AG04449 (cell line): ENCODE measurements around the gene MYO5C.
A peak's percentile ranks its signal among the peaks of the same experiment; 100 is the strongest.

Source experiments
- CTCF ChIA-PET: fragments of 350-600 bp; formaldehyde crosslinking; extraction: SDS; loops from one replicate; lab custom pipeline; 2021; ENCODE audit warnings: antibody characterized with exemption; lab: Yijun Ruan, JAX
- POLR2A ChIA-PET: fragments of 400-600, 350-600 bp; formaldehyde crosslinking; extraction: SDS; loops from one replicate; lab custom pipeline; 2020; ENCODE audit warnings: antibody characterized with exemption, inconsistent platforms; lab: Yijun Ruan, JAX
- DNase-seq: peaks from one replicate; pipeline ENCODE4 v3.0.0-alpha.2; 2010; ENCODE audit warnings: low read depth, low spot score
- H3K4me3 ChIP-seq: 2 replicates; pipeline ENCODE4 v1.5.1; 2011; ENCODE audit warnings: low read depth, mild to moderate bottlenecking, control low read depth, low read length
- CTCF ChIP-seq: IDR thresholded peaks from one replicate; pipeline ENCODE4 v1.5.1; 2011; ENCODE audit warnings: mild to moderate bottlenecking, moderate library complexity, low read length, control low read depth, inconsistent platforms; ENCODE audit not compliant: insufficient read depth; ENCODE audit errors: missing control alignments

MYO5C gene

GRCh38 chr15:52277575-52277974 is 18.0 kb downstream of the MYO5C start:
- H3K4me3 ChIP-seq, result no peak overlapping the region
- CTCF ChIA-PET, result interaction anchor here (1.2 to 2.2 kb wide), 2 partner anchors 13 to 21 kb away, joined by 3 to 10 read pairs; no protein-coding TSS in a partner anchor
- TF ChIP-seq CTCF, result no peak
- DNase-seq, result no peak
- POLR2A ChIA-PET, result no interaction called here

- POLR2A ChIA-PET, result no interaction called here
Measured at GRCh38 chr15:52276256-52276770, 19.3 kb downstream of the MYO5C start.

GRCh38 chr15:52263563-52264282 is 31.9 kb downstream of the MYO5C start:
- H3K4me3 ChIP-seq, result no peak overlapping the region
- CTCF ChIA-PET, result no interaction called here
- TF ChIP-seq CTCF, result no peak
- POLR2A ChIA-PET, result no interaction called here
- no peak for DNase-seq

More at GRCh38 chr15:52276256-52276770, 19.3 kb downstream of the MYO5C start:
- CTCF ChIA-PET, result interaction anchor here (1.5 to 2.2 kb wide), 2 partner anchors 14 to 20 kb away, joined by 3 to 10 read pairs; no protein-coding TSS in a partner anchor
- no peak overlapping the region for H3K4me3 ChIP-seq
- no peak for TF ChIP-seq CTCF
- no peak for DNase-seq

GRCh38 chr15:52262364-52262763 is 33.2 kb downstream of the MYO5C start:
- CTCF ChIA-PET, result interaction anchor here (0.8 to 10.6 kb wide), 4 partner anchors 9 to 470 kb away, joined by 3 to 256 read pairs (median 6); no protein-coding TSS in a partner anchor
- H3K4me3 ChIP-seq, result no peak overlapping the region
- POLR2A ChIA-PET, result no interaction called here
- no peak for TF ChIP-seq CTCF
- no peak for DNase-seq

- H3K4me3 ChIP-seq, result no peak overlapping the region
- DNase-seq, result peak; percentile 21
- CTCF ChIA-PET, result interaction anchor here (0.8 to 10.6 kb wide), 4 partner anchors 8 to 471 kb away, joined by 3 to 256 read pairs (median 6); no protein-coding TSS in a partner anchor
- POLR2A ChIA-PET, result no interaction called here
- TF ChIP-seq CTCF, result peak; percentile 11
Measured at GRCh38 chr15:52261498-52262242, 33.9 kb downstream of the MYO5C start.

- ChIA-PET CTCF (interaction anchor here (10.6 kb wide), 1 partner anchor 472 kb away, joined by 256 read pairs; no protein-coding TSS in a partner anchor), POLR2A (no interaction called here)
- no peak overlapping the region for H3K4me3 ChIP-seq
- DNase-seq, result no peak
- no peak for TF ChIP-seq CTCF
Measured at GRCh38 chr15:52261026-52261425, 34.6 kb downstream of the MYO5C start.
